MG63 (cell line): ENCODE measurements around the gene NEDD4L. TPM values are rescaled to one million over a fixed set of nuclear protein-coding genes. Genes with fewer than 3 reads are reported as not detected.

Source experiments
- DNase-seq: peaks from one replicate; pipeline ENCODE4 v3.0.0-alpha.2; 2020
- H3K27me3 ChIP-seq: fragments of 250-450 bp; sonication (Bioruptor Pico); 2 replicates; pipeline ENCODE4 v1.5.1; 2020; ENCODE audit warnings: mild to moderate bottlenecking, moderate library complexity
- H3K36me3 ChIP-seq: fragments of 250-450 bp; sonication (Bioruptor Pico); 2 replicates; pipeline ENCODE4 v1.5.1; 2020; ENCODE audit warnings: mild to moderate bottlenecking, moderate library complexity
- H3K4me3 ChIP-seq: fragments of 250-450 bp; sonication (Bioruptor Pico); 2 replicates; pipeline ENCODE4 v1.5.1; 2020; ENCODE audit warnings: mild to moderate bottlenecking, moderate library complexity
- H3K9me3 ChIP-seq: fragments of 250-450 bp; sonication (Bioruptor Pico); 2 replicates; pipeline ENCODE4 v1.5.1; 2020; ENCODE audit warnings: mild to moderate bottlenecking, moderate library complexity
- total RNA-seq: library from RNA; depleted of rRNA; stranded (reverse); fragments of >200 nt; shearing (Covaris generic); gene quantifications from 2 replicates; pipeline ENCODE4 v1.2.3, GENCODE V29; 2014; ENCODE audit warnings: low replicate concordance

NEDD4L gene
- total RNA-seq, 1 experiment from 2014 or later: 28.8 TPM

GRCh38 chr18:58060254-58060653 lies 16.2 kb downstream of the NEDD4L start:
- Histone ChIP-seq H3K27me3 (no peaks in the 10 kb centered on the region), H3K36me3 (no peaks in the 10 kb centered on the region), H3K9me3 (no peaks in the 10 kb centered on the region), H3K4me3 (no peak overlapping the region)
- no peak for DNase-seq

GRCh38 chr18:58061349-58061748 lies 17.3 kb downstream of the NEDD4L start:
- Histone ChIP-seq H3K27me3 (no peaks in the 10 kb centered on the region), H3K36me3 (no peaks in the 10 kb centered on the region), H3K4me3 (no peak overlapping the region), H3K9me3 (no peaks in the 10 kb centered on the region)
- no peak for DNase-seq

GRCh38 chr18:58064406-58064998 lies 20.5 kb downstream of the NEDD4L start:
- Histone ChIP-seq H3K4me3 (no peak overlapping the region), H3K27me3 (no peaks in the 10 kb centered on the region), H3K36me3 (no peaks in the 10 kb centered on the region), H3K9me3 (no peaks in the 10 kb centered on the region)
- DNase-seq: peak; percentile 9

- no peaks in the 10 kb centered on the region for H3K36me3 ChIP-seq
- no peaks in the 10 kb centered on the region for H3K27me3 ChIP-seq
- no peaks in the 10 kb centered on the region for H3K9me3 ChIP-seq
- no peak overlapping the region for H3K4me3 ChIP-seq
- DNase-seq: no peak
Observed at GRCh38 chr18:58065956-58066355, 21.9 kb downstream of the NEDD4L start.

GRCh38 chr18:58067601-58068000 lies 23.6 kb downstream of the NEDD4L start:
- Histone ChIP-seq H3K9me3 (no peaks in the 10 kb centered on the region), H3K36me3 (no peaks in the 10 kb centered on the region), H3K27me3 (no peaks in the 10 kb centered on the region), H3K4me3 (no peak overlapping the region)
- no peak for DNase-seq

- no peak overlapping the region for H3K4me3 ChIP-seq
- no peaks in the 10 kb centered on the region for H3K27me3 ChIP-seq
- no peak for DNase-seq
- no peaks in the 10 kb centered on the region for H3K36me3 ChIP-seq
- H3K9me3 ChIP-seq: no peaks in the 10 kb centered on the region
Observed at GRCh38 chr18:58069099-58069498, 25.1 kb downstream of the NEDD4L start.

- Histone ChIP-seq H3K4me3 (no peak overlapping the region), H3K9me3 (no peaks in the 10 kb centered on the region)
- DNase-seq: no peak
Observed at GRCh38 chr18:58069721-58070292, 25.8 kb downstream of the NEDD4L start.

GRCh38 chr18:58076052-58076451 lies 32.0 kb downstream of the NEDD4L start:
- Histone ChIP-seq H3K4me3 (no peak overlapping the region), H3K9me3 (no peaks in the 10 kb centered on the region), H3K36me3 (no peaks in the 10 kb centered on the region), H3K27me3 (no peaks in the 10 kb centered on the region)
- DNase-seq: no peak

More at GRCh38 chr18:58069721-58070292, 25.8 kb downstream of the NEDD4L start:
- H3K27me3 ChIP-seq: no peaks in the 10 kb centered on the region
- H3K36me3 ChIP-seq: no peaks in the 10 kb centered on the region

GRCh38 chr18:58077329-58077728 lies 33.3 kb downstream of the NEDD4L start:
- Histone ChIP-seq H3K4me3 (no peak overlapping the region), H3K9me3 (no peaks in the 10 kb centered on the region), H3K36me3 (no peaks in the 10 kb centered on the region), H3K27me3 (no peaks in the 10 kb centered on the region)
- DNase-seq: no peak

- no peaks in the 10 kb centered on the region for H3K9me3 ChIP-seq
- H3K4me3 ChIP-seq: no peak overlapping the region
- no peaks in the 10 kb centered on the region for H3K36me3 ChIP-seq
- no peaks in the 10 kb centered on the region for H3K27me3 ChIP-seq
- no peak for DNase-seq
Observed at GRCh38 chr18:58078889-58079573, 35.0 kb downstream of the NEDD4L start.

- Histone ChIP-seq H3K27me3 (no peaks in the 10 kb centered on the region), H3K9me3 (no peaks in the 10 kb centered on the region), H3K4me3 (no peak overlapping the region), H3K36me3 (no peaks in the 10 kb centered on the region)
- DNase-seq: no peak
Observed at GRCh38 chr18:58080451-58080850, 36.4 kb downstream of the NEDD4L start.

GRCh38 chr18:58087928-58088690 lies 44.1 kb downstream of the NEDD4L start:
- Histone ChIP-seq H3K4me3 (no peak overlapping the region), H3K27me3 (no peaks in the 10 kb centered on the region), H3K9me3 (peaks cover 2% of the 10 kb centered on the region; the same call in 1 of the 2 replicates), H3K36me3 (no peaks in the 10 kb centered on the region)
- DNase-seq: no peak

GRCh38 chr18:58088691-58089065 lies 44.7 kb downstream of the NEDD4L start:
- Histone ChIP-seq H3K27me3 (no peaks in the 10 kb centered on the region), H3K9me3 (peaks cover 2% of the 10 kb centered on the region; the same call in 1 of the 2 replicates)
- no peak for DNase-seq

GRCh38 chr18:58091099-58091611 lies 47.1 kb downstream of the NEDD4L start:
- Histone ChIP-seq H3K4me3 (no peak overlapping the region), H3K36me3 (no peaks in the 10 kb centered on the region), H3K27me3 (no peaks in the 10 kb centered on the region), H3K9me3 (peaks cover 2% of the 10 kb centered on the region; the same call in 1 of the 2 replicates)
- DNase-seq: peak; percentile 28

More at GRCh38 chr18:58088691-58089065, 44.7 kb downstream of the NEDD4L start:
- Histone ChIP-seq H3K4me3 (no peak overlapping the region), H3K36me3 (no peaks in the 10 kb centered on the region)

GRCh38 chr18:58093311-58093803 lies 49.3 kb downstream of the NEDD4L start:
- no peak for DNase-seq
- H3K27me3 ChIP-seq: no peaks in the 10 kb centered on the region
- H3K9me3 ChIP-seq: no peaks in the 10 kb centered on the region
- H3K4me3 ChIP-seq: no peak overlapping the region
- H3K36me3 ChIP-seq: no peaks in the 10 kb centered on the region

- H3K9me3 ChIP-seq: no peaks in the 10 kb centered on the region
- no peaks in the 10 kb centered on the region for H3K27me3 ChIP-seq
- H3K4me3 ChIP-seq: no peak overlapping the region
- DNase-seq: no peak
- no peaks in the 10 kb centered on the region for H3K36me3 ChIP-seq
Observed at GRCh38 chr18:58095222-58095621, 51.2 kb downstream of the NEDD4L start.

GRCh38 chr18:58095655-58096054 lies 51.6 kb downstream of the NEDD4L start:
- Histone ChIP-seq H3K9me3 (no peaks in the 10 kb centered on the region), H3K4me3 (no peak overlapping the region)
- DNase-seq: no peak

More at GRCh38 chr18:58095655-58096054, 51.6 kb downstream of the NEDD4L start:
- Histone ChIP-seq H3K27me3 (no peaks in the 10 kb centered on the region), H3K36me3 (no peaks in the 10 kb centered on the region)
